HG02642 (cell line): ENCODE results near the gene VPREB3.
"Not testable (repeated sequence)": the region's sequence is repeated elsewhere in the genome, so short reads cannot be mapped to it uniquely, and the experiment has no call there.

Experiments
- ATAC-seq: cut with Tn5 transposase; IDR thresholded peaks from one replicate; pipeline ENCODE4 v1.9.1; 2021; ENCODE audit warnings: mild to moderate bottlenecking; ENCODE audit not compliant: unreplicated experiment, poor library complexity

The VPREB3 gene

DNA sequence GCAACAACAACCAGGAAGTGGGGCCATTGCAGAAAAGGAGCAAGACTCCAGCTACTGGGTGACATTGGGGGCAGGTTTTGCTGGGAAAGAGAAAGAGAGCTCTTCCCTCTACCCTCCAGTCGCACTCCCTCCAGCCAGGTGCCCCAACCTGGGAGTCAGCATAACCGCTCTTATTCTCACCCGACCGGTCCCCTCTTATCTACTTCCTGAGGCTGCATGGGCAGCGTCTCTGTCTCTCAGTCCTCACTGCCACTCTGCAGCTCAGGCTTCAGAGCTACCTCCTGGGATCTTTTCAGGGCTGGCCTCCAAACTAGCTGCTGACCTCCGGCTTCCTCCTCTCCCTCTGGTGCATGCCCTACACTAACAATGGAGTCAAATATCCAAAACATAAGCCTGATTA is 8.4 kb downstream of the VPREB3 start:
- no peak for ATAC-seq

DNA sequence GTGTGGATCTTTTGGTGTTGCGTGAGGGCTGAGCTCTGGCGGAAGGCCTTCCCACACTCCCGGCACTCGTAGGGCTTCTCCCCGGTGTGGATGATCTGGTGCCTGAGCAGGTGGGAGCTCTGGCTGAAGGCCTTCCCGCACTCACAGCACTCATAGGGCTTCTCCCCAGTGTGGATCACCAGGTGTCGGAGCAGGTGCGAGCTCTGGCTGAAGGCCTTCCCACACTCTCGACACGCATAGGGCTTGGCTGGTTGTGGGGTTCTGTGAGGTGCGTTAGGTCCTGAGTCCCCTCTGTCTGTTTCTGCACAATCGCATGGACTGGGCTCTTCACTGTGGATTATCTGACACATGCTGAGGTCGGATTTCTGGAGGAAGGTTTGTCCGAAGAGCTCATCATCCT is 9.7 kb downstream of the VPREB3 start:
- ATAC-seq: no peak

DNA sequence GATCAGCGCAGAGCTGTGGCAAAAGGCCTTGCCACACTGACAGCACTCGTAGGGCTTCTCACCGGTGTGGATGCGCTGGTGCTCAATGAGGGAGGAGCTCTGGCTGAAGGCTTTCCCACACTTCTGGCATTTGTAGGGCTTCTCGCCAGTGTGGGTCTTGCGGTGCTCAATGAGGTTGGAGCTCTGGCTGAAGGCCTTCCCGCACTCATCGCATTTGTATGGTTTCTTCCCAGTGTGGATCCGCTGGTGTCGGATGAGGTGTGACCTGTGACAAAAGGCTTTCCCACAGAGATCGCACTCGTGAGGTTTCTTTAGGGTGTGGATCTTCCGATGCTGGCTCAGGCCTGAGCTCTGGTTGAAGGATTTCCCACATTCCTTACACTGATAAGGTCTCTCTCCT is 10.2 kb downstream of the VPREB3 start:
- ATAC-seq: no peak

DNA sequence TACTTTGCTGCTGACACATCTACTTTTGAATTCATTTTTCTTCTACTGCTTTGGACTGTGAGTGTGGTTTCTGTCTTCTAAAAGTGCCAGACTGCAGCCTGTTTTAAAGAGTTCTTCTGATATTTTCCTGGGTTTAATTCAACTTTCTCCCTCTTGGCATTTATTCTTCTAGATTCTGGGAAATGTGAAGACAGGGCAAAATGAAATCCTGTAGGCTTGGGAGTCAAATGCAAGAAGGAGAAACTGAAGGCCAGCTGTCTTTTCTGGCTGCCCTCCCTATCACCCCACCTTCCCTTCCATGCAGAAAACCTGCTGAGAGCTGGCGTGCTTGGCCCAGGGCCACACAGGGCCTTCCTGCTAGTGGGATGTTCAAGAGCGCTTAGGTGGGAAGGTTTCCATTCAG is 10.9 kb downstream of the VPREB3 start:
- no peak for ATAC-seq

GRCh38 chr22:23742505-23743264 is 11.5 kb downstream of the VPREB3 start:
- ATAC-seq: no peak

DNA sequence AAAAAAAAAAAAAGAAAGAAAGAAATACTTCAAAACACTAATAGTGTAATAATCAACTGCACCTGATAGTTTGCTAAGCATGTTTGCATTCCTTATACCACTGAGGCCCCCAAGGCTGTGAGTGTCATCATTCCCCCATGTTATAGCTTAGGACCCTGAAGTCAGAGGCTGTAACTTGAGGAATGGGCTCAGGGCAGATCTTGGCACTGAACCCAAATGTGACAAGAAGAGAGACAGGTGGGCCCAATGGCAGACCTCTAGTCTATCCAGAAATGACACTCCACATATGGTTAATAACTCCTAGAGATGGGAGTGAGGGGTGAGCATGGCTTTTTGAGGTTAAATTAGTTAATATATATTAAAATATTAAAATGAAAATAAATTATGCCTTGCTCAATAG is 16.5 kb downstream of the VPREB3 start:
- ATAC-seq: no peak

DNA sequence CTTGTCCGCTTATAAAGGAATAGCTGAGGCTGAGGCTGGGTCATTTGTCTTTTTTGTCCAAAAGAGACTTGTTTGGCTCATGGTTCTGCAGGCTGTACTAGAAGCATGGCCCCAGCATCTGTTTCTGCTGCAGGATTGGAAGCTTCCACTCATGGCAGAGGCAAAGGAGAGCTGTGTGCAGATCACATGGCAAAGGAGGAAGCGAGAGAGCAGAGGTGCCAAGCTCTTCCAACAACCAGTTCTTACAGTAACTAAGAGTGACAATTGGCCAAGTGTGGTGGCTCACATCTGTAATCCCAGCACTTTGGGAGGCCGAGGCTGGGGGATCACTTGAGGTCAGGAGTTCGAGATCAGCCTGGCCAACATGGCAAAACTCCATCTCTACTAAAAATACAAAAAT is 26.1 kb downstream of the VPREB3 start:
- not testable (repeated sequence) for ATAC-seq

- no peak for ATAC-seq
Measured at GRCh38 chr22:23722724-23723123, 31.5 kb downstream of the VPREB3 start.

DNA sequence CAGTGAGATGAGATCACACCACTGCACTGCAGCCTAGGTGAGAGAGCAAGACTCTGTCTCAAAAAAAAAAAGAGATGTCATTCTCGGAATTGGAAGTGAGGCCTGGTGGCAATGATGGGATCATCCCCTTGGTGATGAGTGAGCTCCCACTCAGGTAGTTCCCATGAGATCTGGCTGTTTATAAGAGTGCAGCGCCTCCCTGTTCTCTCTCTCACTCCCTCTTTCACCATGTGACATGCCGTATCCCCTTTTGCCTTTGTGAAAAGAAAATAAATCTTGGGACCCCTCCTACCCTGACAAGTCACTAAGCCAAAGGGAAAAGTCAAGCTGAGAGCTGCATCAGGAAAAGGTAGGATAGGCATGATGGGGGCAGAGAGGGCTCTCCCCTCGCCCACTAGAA is 32.1 kb downstream of the VPREB3 start:
- no peak for ATAC-seq

DNA sequence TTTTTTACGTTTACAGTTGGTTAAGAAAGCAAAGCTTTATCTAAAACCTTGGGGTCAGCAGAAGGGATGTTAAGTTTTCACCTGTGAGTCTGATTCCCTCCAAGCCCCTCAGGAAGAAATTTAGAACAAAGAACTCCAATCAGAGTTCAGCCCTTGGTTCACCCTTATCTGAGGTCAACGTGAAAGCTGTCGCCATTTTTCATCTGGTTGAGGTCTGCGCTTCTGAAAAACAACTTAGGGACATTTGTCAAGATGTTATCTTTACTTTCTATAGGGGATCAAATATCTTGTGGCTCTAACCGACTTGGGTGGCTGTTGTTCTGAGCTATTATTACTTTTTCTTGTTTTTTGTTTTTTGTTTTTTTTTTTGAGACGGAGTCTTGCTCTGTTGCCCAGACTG is 33.4 kb downstream of the VPREB3 start:
- ATAC-seq: no peak

DNA sequence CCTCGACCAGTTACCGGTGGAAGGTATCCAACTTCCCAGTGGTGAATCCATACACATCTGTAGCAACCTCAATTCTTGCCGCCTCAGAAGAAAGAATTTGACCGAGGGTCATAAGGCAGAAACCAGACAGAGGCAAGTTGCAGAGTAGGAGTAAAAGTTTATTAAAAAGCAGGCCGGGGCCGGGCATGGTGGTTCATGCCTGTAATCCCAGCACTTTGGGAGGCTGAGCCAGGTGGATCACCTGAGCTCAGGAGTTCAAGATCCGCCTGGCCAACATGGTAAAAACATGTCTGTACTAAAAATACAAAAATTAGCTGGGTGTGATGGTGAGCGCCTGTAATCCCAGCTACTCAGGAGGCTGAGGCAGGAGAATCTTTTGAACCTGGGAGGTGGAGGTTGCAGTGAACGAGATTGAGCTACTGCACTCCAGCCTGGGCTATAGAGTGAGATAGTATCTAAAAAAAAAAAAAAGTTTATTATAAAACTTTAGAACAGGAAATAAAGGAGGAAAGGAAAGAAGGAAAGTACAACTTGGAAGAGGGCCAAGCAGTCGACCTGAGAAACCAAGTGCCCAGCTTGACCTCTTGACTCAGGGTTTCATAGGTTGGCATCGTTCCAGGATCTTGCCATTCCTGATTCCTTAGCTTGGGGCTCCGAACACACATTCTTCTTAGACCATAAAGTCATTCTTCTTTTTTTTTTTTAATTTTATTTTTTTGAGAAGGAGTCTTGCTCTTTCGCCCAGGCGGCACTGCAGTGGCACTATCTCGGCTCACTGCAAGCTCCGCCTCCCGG is 35.7 kb downstream of the VPREB3 start:
- ATAC-seq: no peak

DNA sequence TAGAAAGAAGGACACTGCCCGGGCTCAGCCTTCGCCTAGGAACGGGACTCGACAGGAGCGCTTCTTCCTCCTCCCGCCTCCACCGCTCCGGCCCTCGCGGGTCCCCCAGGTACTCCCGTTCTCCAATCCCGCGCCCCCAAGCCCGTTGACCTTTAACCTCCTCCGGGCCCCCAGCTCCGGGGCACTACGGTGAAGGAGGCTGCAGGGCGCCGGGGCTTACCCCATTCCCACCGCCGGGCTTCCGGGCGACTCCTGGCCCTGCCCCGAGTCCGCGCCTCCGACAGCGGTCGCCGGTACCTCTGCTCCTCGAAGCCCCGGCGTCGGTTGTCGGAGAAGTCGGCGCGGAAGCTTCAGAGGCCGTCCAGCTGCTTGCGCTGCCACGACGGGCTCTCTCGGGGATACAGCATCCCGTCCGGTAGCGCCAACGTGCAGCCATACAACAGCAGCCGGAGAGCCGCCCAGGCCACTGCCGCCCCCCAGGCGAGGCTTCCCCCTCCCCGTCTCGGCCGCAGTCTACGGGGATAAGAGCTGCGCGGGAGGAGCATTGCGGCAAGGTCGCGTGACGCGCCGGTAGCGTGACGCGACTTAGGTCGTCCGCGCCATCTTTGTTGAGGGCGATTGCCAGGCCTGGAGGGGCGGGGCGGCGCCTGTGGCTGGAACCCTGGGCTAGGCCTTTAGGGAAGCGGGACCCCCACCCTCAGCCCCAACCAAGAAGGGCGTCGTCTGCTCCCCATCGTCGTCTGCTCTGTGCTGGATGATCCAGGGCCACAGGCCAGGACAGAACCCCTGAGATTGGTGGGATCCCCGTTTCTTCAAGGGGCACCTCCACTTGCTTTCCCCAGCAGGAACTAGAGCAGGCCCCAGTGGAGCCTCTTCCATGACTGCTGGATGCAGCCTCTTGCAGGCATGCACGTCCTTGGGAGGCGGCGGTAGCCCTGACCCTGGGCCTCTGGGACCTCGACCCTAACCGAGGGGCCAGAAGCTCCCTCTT is 37.1 kb downstream of the VPREB3 start:
- ATAC-seq: peak; percentile 86

GRCh38 chr22:23715806-23716375 is 38.3 kb downstream of the VPREB3 start:
- ATAC-seq: no peak

- ATAC-seq: no peak
Measured at GRCh38 chr22:23714596-23715578, 39.3 kb downstream of the VPREB3 start.

DNA sequence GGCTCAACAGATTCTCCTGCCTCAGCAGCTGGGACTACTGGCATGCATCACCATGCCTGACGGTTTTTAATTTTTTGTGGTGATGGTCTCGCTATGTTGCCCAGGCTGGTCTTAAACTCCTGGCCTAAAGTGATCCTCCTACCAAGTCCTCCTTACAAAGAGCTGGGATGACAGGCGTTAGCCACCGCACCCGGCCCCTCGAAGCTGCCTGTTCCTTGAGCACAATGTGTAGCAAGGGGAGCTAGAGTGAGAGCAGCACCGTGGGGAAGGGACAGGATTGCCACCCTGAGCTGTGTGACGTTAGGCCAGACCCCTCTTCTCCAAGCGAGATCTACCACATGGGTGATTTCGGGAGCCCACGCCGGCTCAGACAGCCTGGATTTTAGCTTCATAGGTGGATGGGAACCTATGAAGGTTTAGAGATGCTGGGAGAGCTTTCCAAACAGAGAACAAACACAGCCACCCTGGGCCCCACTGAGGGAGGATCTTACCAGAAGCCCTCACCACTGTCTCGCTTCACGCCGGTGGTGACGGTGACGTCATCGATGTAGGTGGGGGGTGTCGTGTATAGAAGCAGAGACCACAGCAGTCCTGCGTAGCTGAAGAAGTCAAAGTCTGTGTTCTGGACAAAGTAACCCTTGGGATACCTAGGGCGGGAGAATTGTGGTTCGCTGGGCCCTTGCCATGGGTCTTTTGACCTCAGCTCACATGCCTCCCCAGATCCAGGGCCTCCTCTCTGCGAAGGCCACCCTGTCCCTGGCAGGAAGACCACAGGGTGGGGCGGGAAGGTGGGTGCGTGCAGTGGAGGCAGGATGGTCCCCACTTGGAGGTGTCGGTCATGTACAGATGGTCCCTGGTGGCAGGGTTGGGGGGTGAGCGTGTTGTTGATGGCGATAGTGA is 40.3 kb downstream of the VPREB3 start:
- no peak for ATAC-seq

DNA sequence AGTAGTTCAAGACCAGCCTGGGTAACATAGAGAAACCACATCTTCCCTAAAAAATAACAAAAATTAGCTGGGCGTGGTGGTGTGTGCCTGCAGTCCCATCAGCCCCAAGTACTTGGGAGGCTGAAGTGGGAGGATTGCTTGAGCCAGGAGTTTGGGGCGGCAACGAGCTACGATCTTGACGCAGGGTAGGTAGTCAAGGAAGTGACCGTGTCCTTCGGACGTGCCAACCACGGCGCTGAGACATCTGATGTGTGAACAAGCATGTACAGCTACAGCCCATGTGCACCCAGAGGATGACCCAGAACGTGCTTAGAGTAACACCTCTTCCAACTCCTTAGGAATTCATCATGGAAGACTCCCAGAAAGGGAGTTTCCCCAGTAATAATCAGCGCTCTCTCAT is 42.0 kb downstream of the VPREB3 start:
- ATAC-seq: no peak

- no peak for ATAC-seq
Measured at GRCh38 chr22:23709107-23709506, 45.1 kb downstream of the VPREB3 start.

DNA sequence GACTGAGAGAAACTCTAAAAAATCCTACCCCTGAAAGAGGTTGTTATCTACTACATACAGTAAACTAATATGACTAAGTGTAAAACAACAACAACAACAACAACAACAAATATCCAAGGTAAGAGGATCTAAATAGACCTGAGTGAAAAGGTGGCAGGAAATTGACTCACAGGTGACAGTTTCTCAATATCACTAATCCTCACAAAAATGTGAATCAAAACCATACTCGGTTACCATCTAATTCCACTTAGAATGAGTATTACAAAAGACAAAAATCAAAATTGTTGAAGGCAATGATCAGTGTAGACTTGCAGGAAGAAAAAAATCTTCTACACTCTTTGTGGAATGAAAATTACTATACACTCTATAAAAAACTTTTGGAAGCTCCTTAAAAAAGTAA is 46.0 kb downstream of the VPREB3 start:
- ATAC-seq: no peak
